ENCODE measurements around the gene MORN2. TPM values are rescaled to one million over a fixed set of nuclear protein-coding genes. Genes with fewer than 3 reads are reported as not detected.

Gene MORN2
- total and polyA plus RNA-seq, 2 of the 4 experiments (the other 2 are of a cell fraction) = 13.1 to 16.5 TPM

- H2AK9ac ChIP-seq (replicated peaks; ENCODE audit: low read depth, low read length, poor library complexity) = no peak overlapping the region
- no peak overlapping the region for H3K4ac ChIP-seq (ENCODE audit: low read depth, low read length)
- no peak overlapping the region for H3K4me2 ChIP-seq (ENCODE audit: low read depth, low read length)
- H3K23ac ChIP-seq (ENCODE audit: low read depth, low read length) = no peak overlapping the region
- dilution Hi-C loops (cut with HindIII; ENCODE audit: low sequenced_read_pairs, unreplicated experiment) = no loop called here
- no peak overlapping the region for H4K5ac ChIP-seq (ENCODE audit: low read depth, low read length)
- no peak overlapping the region for H3K4me3 ChIP-seq (ENCODE audit: insufficient read depth, low read depth, low read length)
- DNase-seq = peak; percentile 30
- H3K27ac ChIP-seq (ENCODE audit: insufficient read depth, low read length) = no peak overlapping the region
- ChIA-PET CTCF (no interaction called here), POLR2A (ENCODE audit: unreplicated experiment) (no interaction called here)
- no peak overlapping the region for H2BK120ac ChIP-seq (ENCODE audit: low read depth, low read length)
- in situ Hi-C loops (cut with MboI; ENCODE audit: low sequenced_read_pairs) = no loop called here
- no TSS peak for BruUV-seq (replicated peaks)
- H4K91ac ChIP-seq (ENCODE audit: insufficient read depth, low read depth, low read length) = no peak overlapping the region
- no peak overlapping the region for H2BK15ac ChIP-seq (ENCODE audit: low read depth, low read length)
- no peak overlapping the region for H3K14ac ChIP-seq (replicated peaks; ENCODE audit: low read depth, low read length)
- no peaks in the 10 kb centered on the region for H3K27me3 ChIP-seq (ENCODE audit: control insufficient read depth, insufficient read depth, low read length)
- H4K8ac ChIP-seq (ENCODE audit: low read depth in 2 of 2, low read length in 2 of 2) = no peak overlapping the region
- no peak for TF ChIP-seq ELK1 (IDR thresholded peaks at IDR 0.05; ENCODE audit: borderline replicate concordance, low read depth, low read length)
- TF ChIP-seq MXI1 (IDR thresholded peaks at IDR 0.05; ENCODE audit: borderline replicate concordance, low read depth, low read length) = no peak
- TF ChIP-seq RAD21 (IDR thresholded peaks at IDR 0.05; ENCODE audit: low read length) = no peak
- no peak for TF ChIP-seq BHLHE40 (IDR thresholded peaks at IDR 0.05; ENCODE audit: low read depth, low read length)
- no peak for TF ChIP-seq USF2 (IDR thresholded peaks at IDR 0.05; ENCODE audit: low read depth, low read length)
- no peak for TF ChIP-seq CTCF (conservative IDR thresholded peaks at IDR 0.05; ENCODE audit: low read depth, low read length)
- no peak for TF ChIP-seq NFE2L2 (IDR thresholded peaks at IDR 0.05; ENCODE audit: low read depth, low read length)
- no peak for TF ChIP-seq FOS (IDR thresholded peaks at IDR 0.05; ENCODE audit: low read depth, low read length)
- TF ChIP-seq POLR2A (IDR thresholded peaks at IDR 0.05; ENCODE audit: low read depth, low read length) = no peak
- no peak for TF ChIP-seq CHD1 (IDR thresholded peaks at IDR 0.05; ENCODE audit: low read depth, low read length)
- TF ChIP-seq CEBPB (IDR thresholded peaks at IDR 0.05; ENCODE audit: low read depth, low read length) = no peak
- TF ChIP-seq SMC3 (IDR thresholded peaks at IDR 0.05; ENCODE audit: low read depth, low read length) = no peak
- TF ChIP-seq RCOR1 (IDR thresholded peaks at IDR 0.05; ENCODE audit: insufficient replicate concordance, low read length) = no peak
- no peak for TF ChIP-seq RFX5 (IDR thresholded peaks at IDR 0.05; ENCODE audit: low read depth, low read length)
- no peak for TF ChIP-seq MAZ (IDR thresholded peaks at IDR 0.05; ENCODE audit: borderline replicate concordance, low read depth, low read length)
- no peak for TF ChIP-seq MAFK (IDR thresholded peaks at IDR 0.05; ENCODE audit: low read depth, low read length)
- no peak overlapping the region for H2AK5ac ChIP-seq (ENCODE audit: low read depth, low read length)
- H3K4me1 ChIP-seq (ENCODE audit: control insufficient read depth, insufficient read depth, low read length) = 0 out of 2 replicates have a peak, but pooled peaks cover 1% of the 10 kb centered on the region
- no peak overlapping the region for H3K56ac ChIP-seq (ENCODE audit: extremely low read depth, insufficient read depth, low read length)
- no peak overlapping the region for H2BK5ac ChIP-seq (ENCODE audit: low read depth, low read length, poor library complexity, severe bottlenecking)
- H3K36me3 ChIP-seq (ENCODE audit: control insufficient read depth, insufficient read depth, low read length) = peaks cover 11% of the 10 kb centered on the region
- intact Hi-C loops (cut with micrococcal nuclease) = no loop called here
- no peak for ATAC-seq (ENCODE audit: low read depth)
- H4K20me1 ChIP-seq (ENCODE audit: insufficient read depth, low read length) = no peaks in the 10 kb centered on the region
- peaks cover 8 to 24% of the 10 kb centered on the region in 2 experiments for H3K79me1 ChIP-seq (ENCODE audit: low read depth in 1 of 2, low read length in 2 of 2)
- no peaks in the 10 kb centered on the region for H3K9me1 ChIP-seq (ENCODE audit: insufficient read depth, low read length)
- WGBS, 2 experiments (ENCODE audit: extremely low coverage in 2 of 2, insufficient read length in 1 of 2) = no CpG with 5 or more reads among the region's 3 CpGs
- H2AFZ ChIP-seq (replicated peaks; ENCODE audit: low read length, poor library complexity) = no peak overlapping the region
- H2BK20ac ChIP-seq (ENCODE audit: low read depth, low read length) = no peak overlapping the region
- no peak overlapping the region for H3K18ac ChIP-seq (ENCODE audit: low read depth, low read length)
- H3K9me3 ChIP-seq (ENCODE audit: control insufficient read depth, insufficient read depth, low read length) = no peaks in the 10 kb centered on the region
- H3K9ac ChIP-seq (ENCODE audit: low read depth, low read length) = no peak overlapping the region
Measured at GRCh38 chr2:38866773-38867443, 8.9 kb upstream of the MORN2 start.

Data from IMR-90 (cell line).